IMR-90 (cell line): ENCODE data around the gene PBRM1. TPM values are rescaled to one million over a fixed set of nuclear protein-coding genes. Genes with fewer than 3 reads are reported as not detected.

Experiments used
- ATAC-seq: fragments of 200-7000 bp; cut with Tn5 transposase; 2 replicates; pipeline ENCODE4 v1.9.1; 2020; ENCODE audit warnings: low read depth, mild to moderate bottlenecking, moderate library complexity
- BruUV-seq: library from RNA; stranded (reverse); fragments of 400-500 nt; replicated peaks from 2 replicates; lab custom pipeline; 2021; lab: Mats Ljungman, UMichigan
- CTCF ChIA-PET: fragments of 300-600 bp; formaldehyde crosslinking; extraction: SDS; loops from one replicate; lab custom pipeline; 2021; ENCODE audit warnings: antibody characterized with exemption; lab: Yijun Ruan, JAX
- POLR2A ChIA-PET: fragments of 300-600 bp; sonication (Branson Sonifier 250); formaldehyde crosslinking; loops from one replicate; lab custom pipeline; 2022; ENCODE audit warnings: antibody characterized with exemption; ENCODE audit not compliant: unreplicated experiment; lab: Charles Lee
- DNase-seq: peaks from one replicate; pipeline ENCODE4 v3.0.0; 2013
- H2AFZ ChIP-seq: replicated peaks from 2 replicates; pipeline ENCODE3; 2013; ENCODE audit warnings: low read length, mild to moderate bottlenecking; ENCODE audit not compliant: poor library complexity
- H2AK5ac ChIP-seq: 2 replicates; pipeline ENCODE4 v1.6.1; 2013; ENCODE audit warnings: low read depth, low read length, inconsistent platforms
- H2AK9ac ChIP-seq: replicated peaks from 2 replicates; pipeline ENCODE3; 2013; ENCODE audit warnings: mild to moderate bottlenecking, low read depth, low read length, moderate library complexity; ENCODE audit not compliant: poor library complexity
- H2BK120ac ChIP-seq: 2 replicates; pipeline ENCODE4 v1.6.1; 2013; ENCODE audit warnings: low read depth, low read length, inconsistent platforms
- H2BK15ac ChIP-seq: 3 replicates; pipeline ENCODE4 v1.6.1; 2013; ENCODE audit warnings: low read depth, low read length, inconsistent platforms
- H2BK20ac ChIP-seq: 2 replicates; pipeline ENCODE4 v1.6.1; 2013; ENCODE audit warnings: low read depth, mild to moderate bottlenecking, inconsistent platforms, low read length, moderate library complexity
- H2BK5ac ChIP-seq: 2 replicates; pipeline ENCODE4 v1.6.1; 2013; ENCODE audit warnings: mild to moderate bottlenecking, low read depth, low read length, inconsistent platforms; ENCODE audit not compliant: poor library complexity, severe bottlenecking
- H3K14ac ChIP-seq: replicated peaks from 2 replicates; pipeline ENCODE4 v1.6.1; 2013; ENCODE audit warnings: low read depth, low read length, inconsistent platforms
- H3K18ac ChIP-seq: 2 replicates; pipeline ENCODE4 v1.6.1; 2013; ENCODE audit warnings: low read depth, low read length, control low read depth
- H3K23ac ChIP-seq: 2 replicates; pipeline ENCODE4 v1.6.1; 2013; ENCODE audit warnings: low read depth, low read length, inconsistent platforms
- H3K27ac ChIP-seq: 2 replicates; pipeline ENCODE4 v1.5.1; 2013; ENCODE audit warnings: mild to moderate bottlenecking, control low read depth, low read length; ENCODE audit not compliant: insufficient read depth
- H3K27me3 ChIP-seq: 2 replicates; pipeline ENCODE4 v1.6.1; 2013; ENCODE audit warnings: low read length; ENCODE audit not compliant: control insufficient read depth, insufficient read depth
- H3K36me3 ChIP-seq: 2 replicates; pipeline ENCODE4 v1.6.1; 2013; ENCODE audit warnings: low read length, mixed read lengths; ENCODE audit not compliant: control insufficient read depth, insufficient read depth
- H3K4ac ChIP-seq: 2 replicates; pipeline ENCODE4 v1.6.1; 2013; ENCODE audit warnings: low read depth, low read length, inconsistent platforms
- H3K4me1 ChIP-seq: 2 replicates; pipeline ENCODE4 v1.6.1; 2013; ENCODE audit warnings: low read length, mixed read lengths; ENCODE audit not compliant: control insufficient read depth, insufficient read depth
- H3K4me2 ChIP-seq: 2 replicates; pipeline ENCODE4 v1.6.1; 2013; ENCODE audit warnings: low read depth, mild to moderate bottlenecking, control low read depth, low read length, moderate library complexity
- H3K4me3 ChIP-seq: 2 replicates; pipeline ENCODE4 v1.5.1; 2013; ENCODE audit warnings: low read depth, mild to moderate bottlenecking, control low read depth, low read length, moderate library complexity; ENCODE audit not compliant: insufficient read depth
- H3K56ac ChIP-seq: 2 replicates; pipeline ENCODE4 v1.6.1; 2013; ENCODE audit warnings: low read length, inconsistent platforms; ENCODE audit not compliant: insufficient read depth; ENCODE audit errors: extremely low read depth
- H3K79me1 ChIP-seq, 2 experiments: 2 replicates each; pipeline ENCODE4 v1.6.1; 2013; ENCODE audit warnings: low read length in 2 of 2, inconsistent platforms in 1 of 2, low read depth in 1 of 2
- H3K9ac ChIP-seq: 2 replicates; pipeline ENCODE4 v1.6.1; 2013; ENCODE audit warnings: low read depth, low read length, control low read depth
- H3K9me1 ChIP-seq: 2 replicates; pipeline ENCODE4 v1.6.1; 2013; ENCODE audit warnings: low read length, inconsistent platforms; ENCODE audit not compliant: insufficient read depth
- H3K9me3 ChIP-seq: 2 replicates; pipeline ENCODE4 v1.6.1; 2013; ENCODE audit warnings: low read length; ENCODE audit not compliant: control insufficient read depth, insufficient read depth
- H4K20me1 ChIP-seq: 2 replicates; pipeline ENCODE4 v1.6.1; 2013; ENCODE audit warnings: low read length, inconsistent platforms; ENCODE audit not compliant: insufficient read depth
- H4K5ac ChIP-seq: 2 replicates; pipeline ENCODE4 v1.6.1; 2013; ENCODE audit warnings: mild to moderate bottlenecking, low read depth, low read length, control low read depth
- H4K8ac ChIP-seq, 2 experiments: 2 replicates each; pipeline ENCODE4 v1.6.1; 2013; ENCODE audit warnings: low read depth in 2 of 2, low read length in 2 of 2, control low read depth in 1 of 2, inconsistent platforms in 1 of 2
- H4K91ac ChIP-seq: 2 replicates; pipeline ENCODE4 v1.6.1; 2013; ENCODE audit warnings: low read depth, low read length, inconsistent platforms; ENCODE audit not compliant: insufficient read depth
- BHLHE40 ChIP-seq: fragments of 150-350 bp; IDR thresholded peaks from 2 replicates; pipeline ENCODE4 v1.6.1; 2016; ENCODE audit warnings: mild to moderate bottlenecking, low read depth, low read length
- CHD1 ChIP-seq: IDR thresholded peaks from 2 replicates; pipeline ENCODE4 v1.6.1; 2012; ENCODE audit warnings: low read depth, low read length, improper control_type of control experiment
- MAFK ChIP-seq: IDR thresholded peaks from 2 replicates; pipeline ENCODE4 v1.6.1; 2012; ENCODE audit warnings: low read depth, low read length, improper control_type of control experiment
- NFE2L2 ChIP-seq: fragments of 150-350 bp; IDR thresholded peaks from 2 replicates; pipeline ENCODE4 v1.6.1; 2016; ENCODE audit warnings: low read depth, mild to moderate bottlenecking, low read length
- RAD21 ChIP-seq: IDR thresholded peaks from 2 replicates; pipeline ENCODE4 v1.6.1; 2012; ENCODE audit warnings: low read length, improper control_type of control experiment
- RCOR1 ChIP-seq: IDR thresholded peaks from 2 replicates; pipeline ENCODE4 v1.6.1; 2012; ENCODE audit warnings: mild to moderate bottlenecking, low read length, improper control_type of control experiment; ENCODE audit not compliant: insufficient replicate concordance
- RFX5 ChIP-seq: IDR thresholded peaks from 2 replicates; pipeline ENCODE4 v1.8.0; 2012; ENCODE audit warnings: low read depth, mild to moderate bottlenecking, low read length, moderate library complexity
- SMC3 ChIP-seq: fragments of 150-350 bp; IDR thresholded peaks from 2 replicates; pipeline ENCODE4 v1.6.1; 2016; ENCODE audit warnings: low read depth, mild to moderate bottlenecking, antibody characterized with exemption, low read length, moderate library complexity
- USF2 ChIP-seq: fragments of 150-350 bp; IDR thresholded peaks from 2 replicates; pipeline ENCODE4 v1.6.1; 2017; ENCODE audit warnings: mild to moderate bottlenecking, antibody characterized with exemption, low read length, low read depth
- WGBS, 2 experiments: methylation state at CpG; one replicate each; pipeline versions ENCODE4 v1.1.5 to v1.1.7; 2013; ENCODE audit warnings: missing lambda C conversion rate in 2 of 2; ENCODE audit not compliant: insufficient read length in 1 of 2; ENCODE audit errors: extremely low coverage in 2 of 2; 5-methylcytosine and 5-hydroxymethylcytosine counted together
- dilution Hi-C: fragments of 300-500 bp; cut with HindIII; formaldehyde crosslinking; loops from one replicate; pipeline ENCODE4 v1.14.3; 2018; ENCODE audit warnings: low sequenced_read_pairs; ENCODE audit not compliant: unreplicated experiment
- in situ Hi-C: fragments of 300-500 bp; cut with MboI; formaldehyde crosslinking; loops from 3 replicates; pipeline ENCODE4 v1.14.3; 2019; ENCODE audit warnings: low sequenced_read_pairs, inconsistent platforms, mixed read lengths
- intact Hi-C: fragments of 100-400 bp; cut with micrococcal nuclease; formaldehyde crosslinking; loops from 2 replicates; pipeline ENCODE4 v1.10.0; 2022
- polyA plus RNA-seq, 3 experiments: library from polyadenylated mRNA; depleted of rRNA; stranded (reverse); fragments of >200 nt; gene quantifications; 2 replicates each; pipeline ENCODE4 v1.2.3, GENCODE V29; 2012; ENCODE audit warnings: low replicate concordance in 1 of 3
- total RNA-seq: library from RNA; depleted of rRNA; stranded (reverse); fragments of >200 nt; gene quantifications from 2 replicates; pipeline ENCODE4 v1.2.3, GENCODE V29; 2012

Gene PBRM1
- total and polyA plus RNA-seq, 2 of the 4 experiments (the other 2 are of a cell fraction) = 16.5 to 72.6 TPM

- TF ChIP-seq USF2 = no peak
These were observed 162.1 kb downstream of the PBRM1 start (continued) for GRCh38 chr3:52523386-52524257.

- H3K9ac ChIP-seq = no peak overlapping the region
- no peak overlapping the region for H2AK9ac ChIP-seq
- 96% methylated on average over 4 of the region's 14 CpGs; no CpG with 5 or more reads in 1 of the 2 experiments for WGBS, 2 experiments
- DNase-seq (no peak), ATAC-seq (no peak)
- dilution Hi-C loops (no loop called here), in situ Hi-C loops (no loop called here), intact Hi-C loops (no loop called here)
- peaks cover 10% of the 10 kb centered on the region for H4K20me1 ChIP-seq
- no peak overlapping the region for H2BK120ac ChIP-seq
- H2BK15ac ChIP-seq = no peak overlapping the region
- H3K56ac ChIP-seq = no peak overlapping the region
- H4K8ac ChIP-seq = no peak overlapping the region
- no peak overlapping the region for H4K91ac ChIP-seq
- no peak overlapping the region for H2AK5ac ChIP-seq
- H3K18ac ChIP-seq = no peak overlapping the region
- H3K79me1 ChIP-seq = peaks cover 0 to 24% of the 10 kb centered on the region in 2 experiments; a peak in 3 of 4 replicates
- no peak overlapping the region for H3K4ac ChIP-seq
- no peaks in the 10 kb centered on the region; the same call in 1 of the 2 replicates for H3K27me3 ChIP-seq
- H3K9me1 ChIP-seq = peaks cover 11% of the 10 kb centered on the region
- H3K36me3 ChIP-seq = peaks cover 43% of the 10 kb centered on the region
- no peak overlapping the region for H3K23ac ChIP-seq
- H2BK20ac ChIP-seq = no peak overlapping the region
- POLR2A ChIA-PET = no interaction called here
- TF ChIP-seq SMC3 (no peak), RAD21 (no peak), MAFK (no peak), BHLHE40 (no peak), RCOR1 (no peak), NFE2L2 (no peak), RFX5 (no peak), CHD1 (no peak), USF2 (no peak)
- no peak overlapping the region for H3K14ac ChIP-seq
- no peak overlapping the region for H3K4me3 ChIP-seq
- no peak overlapping the region for H2AFZ ChIP-seq
- no TSS peak for BruUV-seq
- H3K4me2 ChIP-seq = no peak overlapping the region
- H3K9me3 ChIP-seq = no peaks in the 10 kb centered on the region
- no peak overlapping the region for H2BK5ac ChIP-seq
- H3K27ac ChIP-seq = no peak overlapping the region
- CTCF ChIA-PET = no interaction called here
- H3K4me1 ChIP-seq = peaks cover 2% of the 10 kb centered on the region; the same call in 1 of the 2 replicates
- no peak overlapping the region for H4K5ac ChIP-seq
These were observed 163.0 kb downstream of the PBRM1 start for GRCh38 chr3:52522651-52523251.
